ENCODE results near the gene NBPF1.
"Not testable (repeated sequence)": the region's sequence is repeated elsewhere in the genome, so short reads cannot be mapped to it uniquely, and the experiment has no call there.

DNA sequence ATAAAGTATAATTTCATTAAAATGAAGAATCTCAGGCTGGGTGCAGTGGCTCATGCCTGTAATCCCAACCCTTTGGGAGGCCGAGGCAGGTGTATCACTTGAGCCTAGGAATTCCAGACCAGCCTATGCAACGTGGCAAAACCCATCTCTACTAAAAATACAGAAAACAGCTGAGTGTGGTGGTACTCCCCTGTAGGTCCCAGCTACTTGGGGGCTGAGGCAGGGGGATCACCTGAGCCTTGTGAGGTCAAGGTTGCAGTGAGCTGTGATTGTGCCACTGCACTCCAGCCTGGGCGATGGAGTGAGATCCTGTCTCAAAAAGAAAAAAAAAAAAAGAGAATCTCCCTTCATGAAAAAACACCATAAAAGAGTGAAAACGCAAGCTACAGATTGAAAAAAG lies 2.2 kb downstream of the NBPF1 start:
- TF ChIP-seq, protein P1, sequence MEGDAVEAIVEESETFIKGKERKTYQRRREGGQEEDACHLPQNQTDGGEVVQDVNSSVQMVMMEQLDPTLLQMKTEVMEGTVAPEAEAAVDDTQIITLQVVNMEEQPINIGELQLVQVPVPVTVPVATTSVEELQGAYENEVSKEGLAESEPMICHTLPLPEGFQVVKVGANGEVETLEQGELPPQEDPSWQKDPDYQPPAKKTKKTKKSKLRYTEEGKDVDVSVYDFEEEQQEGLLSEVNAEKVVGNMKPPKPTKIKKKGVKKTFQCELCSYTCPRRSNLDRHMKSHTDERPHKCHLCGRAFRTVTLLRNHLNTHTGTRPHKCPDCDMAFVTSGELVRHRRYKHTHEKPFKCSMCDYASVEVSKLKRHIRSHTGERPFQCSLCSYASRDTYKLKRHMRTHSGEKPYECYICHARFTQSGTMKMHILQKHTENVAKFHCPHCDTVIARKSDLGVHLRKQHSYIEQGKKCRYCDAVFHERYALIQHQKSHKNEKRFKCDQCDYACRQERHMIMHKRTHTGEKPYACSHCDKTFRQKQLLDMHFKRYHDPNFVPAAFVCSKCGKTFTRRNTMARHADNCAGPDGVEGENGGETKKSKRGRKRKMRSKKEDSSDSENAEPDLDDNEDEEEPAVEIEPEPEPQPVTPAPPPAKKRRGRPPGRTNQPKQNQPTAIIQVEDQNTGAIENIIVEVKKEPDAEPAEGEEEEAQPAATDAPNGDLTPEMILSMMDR (IDR thresholded peaks at IDR 0.05; ENCODE audit: extremely low read depth in 1 of 2, insufficient read depth in 1 of 2, low read depth in 1 of 2, low read length in 2 of 2) = not testable (repeated sequence)
- TF ChIP-seq FOS (IDR thresholded peaks at IDR 0.05; ENCODE audit: borderline replicate concordance, insufficient read depth, low read length); EZH2 (IDR thresholded peaks at IDR 0.05; ENCODE audit: borderline replicate concordance, low read depth, low read length, severe bottlenecking): not testable (repeated sequence)
